ENCODE data around the gene PDCD11.

The PDCD11 gene

DNA sequence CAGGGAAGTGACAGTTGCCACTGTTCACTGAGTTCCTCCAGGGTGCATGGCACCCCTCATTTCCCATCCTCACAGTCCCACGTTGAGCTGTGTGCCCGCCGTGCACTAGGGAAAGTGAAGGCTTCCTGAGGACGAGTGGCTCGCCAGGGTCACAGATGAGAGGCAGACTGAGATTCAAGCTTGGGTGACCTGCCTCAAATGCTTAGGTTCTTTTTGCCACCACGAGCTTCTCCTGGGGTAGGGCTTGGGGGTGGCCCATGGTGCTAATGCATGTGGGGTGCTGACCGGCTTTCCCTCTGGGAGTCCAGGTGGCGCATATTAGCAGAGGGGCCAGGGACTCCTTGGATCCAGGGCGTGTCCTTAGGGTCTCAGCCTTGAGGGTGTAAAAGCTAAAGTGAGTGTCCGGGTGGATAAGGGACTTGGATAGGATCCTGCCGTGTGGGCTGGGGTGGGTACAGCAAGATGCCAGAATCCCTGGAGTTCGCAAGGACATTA, 53.8 kb downstream of the PDCD11 start:
- no peak for DNase-seq

DNA sequence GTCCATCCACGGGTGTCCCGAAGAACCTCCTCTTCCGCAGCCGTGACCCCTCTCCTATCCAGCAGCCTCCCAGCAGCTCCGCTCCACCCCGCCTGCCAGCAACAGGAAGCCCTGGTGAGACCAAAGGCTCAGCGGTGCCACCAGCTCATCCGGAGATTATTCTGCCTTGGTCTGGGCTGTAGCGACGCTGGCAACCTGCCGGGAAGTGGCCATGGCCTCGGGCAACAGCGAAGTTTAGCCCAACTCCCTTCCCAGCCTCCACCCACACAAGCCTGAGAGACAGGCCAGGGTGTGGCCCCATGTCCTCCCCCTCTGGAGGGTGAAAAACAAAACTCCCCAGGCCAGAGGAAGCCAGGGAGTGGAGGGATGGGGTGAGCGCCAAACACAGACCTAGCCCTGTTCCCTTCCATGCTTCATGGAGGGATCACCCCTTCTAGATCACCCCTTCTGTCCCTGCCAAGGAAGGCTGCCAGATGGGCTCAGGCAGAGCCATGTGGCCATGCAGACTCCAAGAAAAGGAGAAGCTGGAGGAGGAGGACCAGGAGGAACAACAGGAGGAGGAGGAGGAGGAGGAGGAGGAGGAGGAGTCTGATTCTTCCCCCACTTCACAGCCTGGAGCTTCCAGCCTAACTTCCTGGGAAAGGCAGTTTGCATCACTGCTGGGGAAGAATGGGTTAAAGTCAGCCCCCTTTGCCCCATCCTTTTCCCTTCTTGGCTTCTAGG, 54.8 kb downstream of the PDCD11 start:
- peak; percentile 59 for DNase-seq

DNA sequence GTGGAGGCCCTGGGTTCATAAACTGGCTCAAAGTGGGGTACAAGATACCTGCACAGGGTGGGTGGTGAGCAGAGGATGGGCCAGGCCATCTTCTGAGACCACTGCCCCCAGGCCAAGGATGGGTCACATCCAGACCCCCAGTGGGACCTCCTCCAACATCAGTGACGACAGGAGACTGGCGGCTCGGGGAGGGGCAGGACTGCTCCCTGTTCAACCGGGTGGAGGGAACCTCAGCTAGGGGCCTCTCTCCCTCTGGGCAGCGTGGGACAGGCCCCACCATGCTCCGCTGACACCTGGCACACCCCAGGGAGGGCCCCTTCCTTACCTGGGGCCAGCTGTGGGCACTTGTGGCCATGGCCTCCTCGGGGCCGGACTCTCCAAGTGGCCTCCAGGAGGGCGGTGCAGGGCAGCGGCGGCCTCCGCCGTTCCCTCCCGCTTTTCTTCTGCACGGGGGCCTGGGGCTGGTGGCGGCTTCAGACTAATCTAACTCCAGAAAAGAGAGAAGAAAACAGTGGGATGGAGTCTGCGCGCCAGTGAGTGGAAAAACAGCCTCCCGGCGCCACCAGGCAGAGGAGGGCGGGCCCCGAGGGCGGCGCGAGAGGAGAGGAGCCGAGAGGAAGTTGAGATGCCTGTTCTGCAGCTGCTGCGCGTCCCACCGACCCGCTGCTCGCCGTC, 55.5 kb downstream of the PDCD11 start, which contains the start of gene CALHM2:
Gene CALHM2 (minus strand): TSS at position 540 of the 675 bp plus-strand sequence. CDS start 2,429 bp downstream, outside the sequence.
- DNase-seq, result peak; percentile 44

DNA sequence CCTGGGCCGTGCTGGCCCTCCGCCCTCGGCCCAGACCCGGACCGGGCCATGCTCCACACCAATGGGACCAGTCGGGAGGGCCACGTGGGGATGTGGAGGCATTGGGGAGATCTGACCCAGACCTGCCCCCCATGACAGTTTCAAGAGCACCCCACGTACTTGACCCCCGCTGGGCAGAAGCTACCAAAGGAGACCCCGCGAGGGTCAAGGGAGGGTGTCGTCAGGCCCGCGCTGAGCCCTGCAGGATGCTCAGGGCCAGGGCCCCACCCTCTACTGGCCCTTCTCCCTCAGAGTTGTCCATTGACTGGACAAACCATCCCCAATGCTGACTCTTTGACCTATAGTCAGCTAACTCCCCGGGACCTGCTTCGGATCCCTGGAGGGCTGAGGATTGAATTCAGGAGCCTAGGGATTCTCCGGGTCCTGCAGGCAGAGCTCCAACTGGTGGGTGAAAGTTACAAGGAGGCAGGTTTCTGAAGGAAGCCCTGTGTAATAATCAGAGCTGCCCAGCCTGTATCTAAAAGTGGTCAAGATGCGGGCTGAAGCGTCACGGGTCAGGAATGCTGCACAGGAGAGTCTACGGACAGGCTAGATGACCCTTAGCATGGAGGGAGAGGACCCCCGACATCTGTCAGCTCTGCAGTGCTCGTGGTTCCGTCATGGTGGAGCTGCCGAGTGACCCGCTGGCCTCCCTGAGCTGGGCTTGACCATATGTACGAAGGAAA, 56.2 kb downstream of the PDCD11 start:
- no peak for DNase-seq

DNA sequence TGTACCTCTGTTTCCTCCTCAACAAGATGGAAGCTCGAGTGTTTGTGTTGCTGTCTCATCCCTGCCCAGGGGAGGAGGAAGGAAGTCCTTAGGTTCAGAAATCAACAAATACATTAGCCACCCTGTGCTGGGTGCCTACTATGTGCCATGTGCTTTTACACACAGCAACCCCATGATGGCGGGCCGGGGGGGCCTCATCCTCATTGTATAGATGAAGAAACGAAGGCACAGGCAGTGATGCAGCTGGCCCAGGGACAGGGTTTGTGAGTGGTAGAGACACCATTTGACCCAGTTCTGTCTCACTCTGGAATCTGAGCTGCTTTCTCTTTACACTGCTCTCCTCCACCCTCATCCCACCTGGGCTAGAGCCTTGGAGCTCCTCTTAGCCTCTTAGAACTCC, 57.6 kb downstream of the PDCD11 start:
- DNase-seq, result no peak

DNA sequence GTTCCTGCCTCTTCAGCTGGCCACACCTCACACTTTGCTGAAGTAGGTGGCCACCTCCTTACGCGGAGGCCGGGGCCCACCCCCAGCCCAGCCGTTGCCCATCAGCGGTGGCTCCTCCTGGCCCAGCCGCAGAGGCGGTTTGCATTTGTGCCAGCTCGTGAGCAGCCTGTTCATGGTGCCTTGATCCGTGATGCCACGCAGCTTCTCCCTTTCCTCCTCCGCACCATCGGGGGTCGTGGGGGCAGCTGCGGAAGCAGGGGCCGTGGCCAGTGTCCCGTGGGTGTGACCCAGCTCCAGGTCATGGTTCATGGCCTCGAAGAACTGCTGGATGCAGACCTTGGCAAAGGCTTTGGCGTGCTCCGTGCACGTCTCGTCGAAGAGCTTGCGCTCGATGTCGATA, 58.8 kb downstream of the PDCD11 start:
- DNase-seq, result no peak

DNA sequence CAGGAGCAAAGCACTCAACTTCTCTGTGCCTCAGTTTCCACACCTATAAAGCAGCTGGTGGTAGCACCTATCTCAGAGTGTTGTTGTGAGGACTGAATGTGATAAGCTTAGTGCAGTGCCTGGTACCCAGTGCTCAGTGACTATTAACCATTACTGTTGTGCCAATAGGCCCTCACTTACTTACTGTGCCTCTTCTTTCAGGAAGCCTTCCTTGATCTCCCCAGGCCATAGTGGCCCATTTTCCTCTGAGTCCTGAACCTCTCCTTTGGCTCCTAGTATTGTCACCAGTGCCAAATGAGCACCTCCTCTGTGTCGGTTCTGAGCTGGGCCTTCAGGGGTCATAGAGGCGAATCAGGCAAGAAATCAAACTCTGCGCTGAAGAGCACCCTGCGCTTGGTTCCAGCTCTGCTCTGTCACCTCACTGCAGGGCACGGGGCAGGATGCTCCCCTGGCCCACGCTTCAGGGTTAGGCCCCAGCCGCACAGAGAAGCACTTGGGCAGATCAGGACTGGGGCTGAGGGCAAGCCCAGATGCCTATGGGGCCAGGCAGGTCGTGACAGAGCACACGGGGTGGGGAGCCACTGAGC, 59.7 kb downstream of the PDCD11 start:
- no peak for DNase-seq

DNA sequence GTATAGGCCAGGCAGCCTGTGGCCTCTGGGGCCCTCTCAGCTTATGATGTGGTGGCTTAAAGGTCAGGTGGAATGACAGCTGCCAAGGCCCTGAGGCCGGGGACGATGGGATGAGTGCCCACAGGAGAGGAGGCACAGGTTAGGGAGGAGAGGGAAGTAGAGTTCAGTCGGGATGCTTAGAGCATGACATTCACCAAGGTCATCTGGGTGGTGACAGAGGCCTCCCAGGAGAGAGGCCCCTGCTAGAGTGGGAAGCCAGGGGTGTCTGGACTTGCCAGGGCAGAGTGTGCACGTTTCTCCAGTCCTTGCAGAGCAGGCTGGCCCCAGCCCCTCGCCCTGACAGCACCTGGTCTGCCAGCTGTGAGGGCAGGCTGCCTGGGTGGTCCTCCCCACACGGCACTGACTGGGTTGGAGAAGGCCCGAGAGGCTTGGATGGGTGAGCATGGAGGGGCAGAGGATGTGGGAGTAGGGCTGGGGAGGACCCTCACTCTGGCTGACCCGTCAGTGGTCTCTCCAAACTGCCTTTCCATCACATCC, 60.8 kb downstream of the PDCD11 start:
- DNase-seq, result no peak

DNA sequence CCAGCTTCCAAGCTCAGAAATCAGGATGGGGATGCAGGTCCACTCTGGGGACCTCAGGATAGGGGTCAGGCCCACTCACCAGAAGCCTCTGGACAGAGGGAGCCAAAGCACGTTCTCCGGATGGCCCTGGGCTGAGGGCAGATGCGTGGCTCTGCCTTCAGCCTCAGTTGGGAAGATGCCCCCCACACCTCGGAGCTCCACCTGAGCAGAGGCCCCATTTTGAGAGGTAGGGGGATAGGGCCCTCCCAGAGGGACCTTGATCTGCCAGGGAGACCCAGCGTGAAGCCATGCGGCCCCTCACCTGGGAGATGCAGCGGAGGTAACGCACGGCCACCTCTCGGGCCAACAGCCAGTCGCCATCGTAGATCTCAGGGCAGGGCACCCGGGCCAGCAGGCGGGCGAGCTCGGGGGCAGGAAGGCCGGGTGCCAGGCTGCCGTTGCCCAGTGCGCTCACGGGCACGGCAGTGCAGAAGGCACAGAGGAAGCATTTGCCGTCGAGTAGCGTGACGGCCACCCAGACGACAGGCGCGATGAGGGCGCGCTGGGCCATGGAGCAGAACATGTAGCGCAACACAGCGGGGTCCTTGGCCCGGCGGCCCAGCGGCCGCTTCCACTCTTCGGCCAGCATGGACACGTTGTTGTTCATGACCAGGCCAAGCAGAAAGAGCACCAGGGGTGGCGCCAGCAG, 61.6 kb downstream of the PDCD11 start:
- DNase-seq, result no peak

DNA sequence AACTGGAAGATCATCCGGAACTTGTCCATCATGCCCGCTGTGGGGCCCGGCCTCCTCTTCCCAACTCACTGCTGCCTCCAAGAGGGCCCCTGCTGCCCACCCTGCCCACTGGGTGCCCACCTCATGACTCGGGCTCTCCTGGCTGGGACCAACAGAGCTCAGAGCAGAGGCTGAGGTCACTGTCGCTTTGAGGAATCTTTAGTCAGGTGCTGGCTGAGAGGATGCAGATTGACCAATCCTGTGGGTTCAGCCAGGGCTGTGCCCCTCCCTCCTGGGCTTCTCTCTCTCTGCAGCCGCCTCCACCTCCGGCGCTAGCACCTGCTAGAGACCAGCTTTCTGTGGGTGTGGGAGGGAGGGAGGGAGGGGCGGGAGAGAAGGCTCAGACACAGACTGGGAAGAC, 62.3 kb downstream of the PDCD11 start, which contains the start of gene CALHM1:
Gene CALHM1 (minus strand): TSS at position 181 of the 400 bp plus-strand sequence. CDS start 149 bp downstream, at position 32.
- no peak for DNase-seq

DNA sequence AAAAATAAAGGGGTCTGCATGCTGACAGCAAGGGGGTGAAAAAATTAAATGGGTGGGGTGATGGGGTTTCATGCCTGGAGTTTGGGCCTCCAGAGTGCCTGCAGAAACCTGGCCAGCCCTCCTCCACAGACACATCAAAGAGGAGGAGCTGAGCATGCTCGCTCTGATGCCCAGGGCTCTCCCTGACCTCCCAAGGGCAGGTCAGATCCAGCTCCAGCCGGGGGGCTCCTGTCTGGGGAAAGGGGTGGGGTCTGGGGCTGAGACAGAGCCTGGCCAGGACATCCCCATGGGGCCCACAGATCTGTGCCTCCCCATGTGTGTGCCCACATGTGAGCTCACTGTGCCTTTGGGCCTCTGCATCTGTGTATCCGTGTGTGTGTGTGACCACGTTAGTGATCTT, 63.2 kb downstream of the PDCD11 start:
- DNase-seq, result no peak

DNA sequence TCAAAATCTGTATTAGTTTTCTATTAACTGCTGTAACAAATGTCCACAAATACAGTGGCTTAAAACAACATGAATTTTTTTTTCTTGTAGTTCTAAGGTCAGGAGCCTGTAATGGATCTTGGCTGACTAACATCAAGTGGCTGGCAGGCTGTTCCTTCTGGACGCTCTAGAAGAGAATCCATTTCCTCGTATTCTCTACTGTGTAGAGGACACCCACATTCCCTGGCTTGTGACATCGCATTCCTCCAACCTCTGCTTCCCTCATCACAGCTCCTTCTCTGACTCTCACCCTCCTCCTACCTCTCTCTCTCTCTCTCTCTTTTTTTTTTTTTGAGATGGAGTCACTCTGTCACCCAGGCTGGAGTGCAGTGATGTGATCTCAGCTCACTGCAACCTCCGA, 67.1 kb downstream of the PDCD11 start:
- DNase-seq, result no peak

DNA sequence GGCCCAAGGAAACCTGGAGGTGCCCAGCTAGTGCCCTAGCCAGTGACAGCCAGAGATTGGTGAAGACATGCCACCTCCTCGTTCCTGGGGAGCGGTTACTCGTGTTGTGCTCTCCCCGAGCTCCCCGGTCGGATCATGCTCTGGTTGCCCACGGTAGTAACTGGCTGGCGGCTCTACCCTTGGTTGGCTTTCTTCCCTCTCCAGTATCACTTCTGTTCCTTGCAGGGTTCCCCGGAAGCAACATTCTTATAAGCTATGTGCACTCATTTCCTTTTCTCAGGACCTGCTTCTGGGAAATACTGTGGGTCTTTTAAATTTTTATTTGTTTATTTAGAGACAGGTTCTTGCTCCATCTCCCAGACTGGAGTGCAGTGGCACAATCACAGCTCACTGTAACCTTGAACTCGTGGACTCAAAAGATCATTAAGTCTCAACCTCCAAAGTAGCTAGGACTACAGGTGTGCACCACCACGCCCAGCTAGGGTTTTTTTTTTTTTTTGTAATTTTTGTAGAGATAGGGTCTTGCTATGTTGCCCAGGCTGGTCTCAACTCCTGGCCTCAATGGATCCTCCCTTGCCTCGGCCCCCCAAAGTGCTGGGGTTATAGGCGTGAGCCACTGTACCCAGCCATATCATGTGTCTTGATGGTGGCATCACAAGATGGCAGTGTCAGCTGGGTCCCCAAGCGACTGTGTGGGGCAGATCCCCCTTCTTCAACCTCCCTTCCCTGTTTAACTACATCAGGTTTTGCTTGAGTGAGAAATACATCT, 69.2 kb downstream of the PDCD11 start:
- no peak for DNase-seq

DNA sequence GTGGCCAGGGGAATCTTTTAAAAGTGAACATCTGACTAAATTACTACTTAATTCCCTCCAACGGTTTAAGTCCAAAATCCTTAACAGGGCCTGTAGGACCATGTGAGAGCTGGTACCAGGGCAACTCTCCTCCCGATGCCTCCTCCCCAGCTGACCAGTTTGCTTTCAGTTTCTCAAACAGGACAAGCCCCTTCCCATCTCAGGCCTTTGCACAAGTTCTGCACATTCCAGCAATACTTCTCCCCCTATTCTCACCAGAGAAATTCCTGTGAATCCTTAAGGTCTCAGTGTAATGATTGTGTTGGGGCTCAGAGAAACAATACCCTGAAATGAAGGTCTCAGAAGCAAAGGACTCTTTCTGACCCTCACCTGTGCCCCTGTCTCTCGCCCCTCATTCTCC, 70.3 kb downstream of the PDCD11 start:
- no peak for DNase-seq

DNA sequence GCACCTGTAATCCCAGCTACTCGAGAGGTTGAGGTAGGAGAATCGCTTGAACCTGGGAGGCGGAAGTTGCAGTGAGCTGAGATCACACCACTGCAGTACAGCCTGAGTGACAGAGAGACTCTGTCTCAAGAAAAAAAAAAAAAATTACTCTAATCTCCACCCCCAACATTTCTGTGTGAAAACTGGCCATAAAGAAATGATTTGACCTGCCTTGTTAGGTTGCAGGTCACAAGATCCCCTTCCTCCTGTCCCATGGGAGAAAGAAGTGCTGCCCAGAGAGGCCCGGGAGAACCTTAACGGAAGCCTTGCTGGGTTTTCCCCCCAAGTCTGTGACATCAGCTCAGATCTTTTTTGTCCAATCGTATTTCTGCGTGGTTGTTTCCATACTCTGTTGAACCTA, 71.0 kb downstream of the PDCD11 start:
- no peak for DNase-seq

DNA sequence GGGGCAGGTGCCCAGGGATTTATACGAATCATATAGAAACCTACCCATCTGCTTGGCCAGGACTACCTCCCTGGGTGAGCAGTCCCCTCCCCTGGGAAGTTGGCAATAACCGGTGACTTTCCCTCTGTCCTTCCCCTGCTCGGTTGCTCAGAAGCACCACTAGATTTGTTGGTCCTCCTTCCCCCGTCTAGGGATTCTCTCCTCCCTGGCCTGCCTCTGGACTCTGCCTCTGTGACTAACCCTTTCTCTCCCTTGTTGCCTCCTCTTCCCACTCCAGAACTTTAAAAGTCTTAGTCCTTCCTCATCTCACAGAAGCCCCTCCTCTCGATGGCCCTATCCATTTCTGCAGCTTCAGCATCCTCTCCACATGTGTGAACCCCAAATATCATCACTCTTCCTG, 72.8 kb downstream of the PDCD11 start:
- no peak for DNase-seq

DNA sequence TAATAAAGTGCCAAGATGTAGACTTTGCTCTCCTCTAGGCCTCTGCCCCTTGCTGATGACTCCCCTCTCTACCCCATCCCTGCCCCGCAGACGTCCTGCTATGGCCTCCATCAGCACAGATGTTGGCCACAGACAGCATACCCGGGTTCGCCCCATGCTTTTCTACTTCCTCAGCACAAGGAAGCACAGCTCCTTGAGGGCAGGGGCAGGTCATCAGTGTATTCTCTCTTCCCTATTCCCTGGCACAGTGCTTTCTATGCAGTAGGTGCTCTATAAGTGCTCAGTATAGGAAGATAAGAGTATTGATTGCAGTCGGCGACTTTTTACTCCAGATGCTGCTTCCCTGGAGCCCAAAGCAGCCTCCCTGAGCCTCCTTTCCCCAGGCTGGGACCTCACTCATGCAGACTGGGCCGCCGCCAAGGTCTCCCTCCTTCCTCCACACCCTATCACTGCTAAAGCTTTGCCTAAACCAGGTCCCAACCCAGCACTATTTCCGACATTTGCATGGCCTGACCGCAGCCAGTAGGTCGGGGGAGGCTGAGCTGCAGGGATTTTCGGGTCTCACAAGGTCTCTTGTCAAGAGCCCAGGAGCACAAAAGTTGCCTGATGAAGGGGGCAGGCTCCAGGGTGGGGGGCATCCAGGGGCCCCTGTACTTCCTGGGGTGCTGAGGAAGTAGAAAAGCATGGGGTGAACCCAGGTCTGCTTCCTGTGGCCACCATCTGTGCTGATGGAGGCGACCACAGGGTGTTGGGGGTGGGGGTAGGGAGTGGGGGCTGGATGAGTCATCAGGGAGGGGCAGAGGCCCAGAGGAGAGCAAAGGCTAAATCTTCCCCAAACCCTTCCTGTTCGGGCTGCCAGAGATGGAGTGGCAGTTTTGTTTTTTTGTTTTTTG, 74.6 kb downstream of the PDCD11 start:
- DNase-seq, result peak; percentile 82

DNA sequence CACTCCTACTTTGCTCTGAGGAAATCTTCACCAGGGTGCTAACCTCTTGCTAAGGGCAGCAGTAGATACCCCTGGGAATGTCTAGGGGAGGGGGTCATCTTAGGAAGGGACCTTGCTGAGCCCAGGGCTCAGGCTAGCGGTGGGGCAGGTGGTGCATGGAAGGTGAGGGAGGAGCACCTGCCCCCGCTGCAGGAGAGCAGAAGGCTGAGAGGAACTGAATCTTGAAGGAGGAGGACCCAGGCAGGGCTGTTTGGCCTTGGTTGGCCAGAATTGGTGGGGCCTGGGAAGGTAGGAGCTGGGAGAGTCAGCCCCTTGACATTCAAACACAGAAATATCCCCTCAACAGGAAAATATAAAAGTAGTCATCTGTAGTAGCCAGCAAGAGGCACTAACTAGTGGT, 75.6 kb downstream of the PDCD11 start:
- DNase-seq, result no peak

DNA sequence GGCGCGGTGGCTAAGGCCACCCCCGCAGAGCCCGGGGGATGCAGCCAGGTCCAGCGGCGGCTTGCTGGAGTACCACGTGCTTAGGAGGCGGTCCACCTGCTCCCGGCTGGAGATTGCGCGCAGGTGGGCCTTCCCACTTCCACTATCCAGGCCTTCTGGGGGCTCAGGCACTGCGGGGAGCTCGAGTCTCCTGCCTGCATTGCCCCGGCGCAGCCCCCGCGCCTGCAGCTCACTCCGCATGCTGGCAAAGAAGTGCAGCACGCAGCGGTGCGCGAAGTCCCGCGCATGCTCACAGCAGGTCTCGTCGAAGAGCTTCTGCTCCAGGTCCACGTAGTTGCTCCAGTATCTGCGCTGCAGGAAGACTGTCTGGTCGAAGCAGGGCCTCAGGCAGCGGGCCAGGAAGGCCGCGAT, 76.8 kb downstream of the PDCD11 start:
- DNase-seq, result no peak

DNA sequence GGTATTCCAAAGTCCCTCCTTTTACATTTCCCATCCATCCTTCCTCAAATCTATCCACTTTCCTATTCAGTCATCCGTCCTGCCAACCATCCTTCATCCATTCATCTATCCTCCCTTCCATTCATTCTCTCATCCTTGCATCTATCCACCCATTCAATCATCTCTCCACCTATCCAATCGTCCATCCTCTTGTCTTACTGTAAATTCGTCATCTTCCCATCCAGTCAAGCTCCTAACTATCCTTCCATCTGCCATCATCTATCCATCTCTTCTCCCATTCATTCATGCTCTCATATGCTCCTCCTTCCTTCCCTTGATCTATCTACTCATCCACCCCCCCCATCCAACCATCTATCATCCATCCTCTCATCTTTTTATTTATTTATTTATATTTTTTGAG, 77.7 kb downstream of the PDCD11 start:
- DNase-seq, result no peak
